Activated CD8-positive, alpha-beta memory T cell treated with anti-CD3 and anti-CD28 coated beads, Interleukin-2, amount 50 U/mL, for 4 hours (primary cell): ENCODE data around the gene GPRIN3.

Experiments
- DNase-seq: peaks from one replicate; pipeline ENCODE4 v3.0.0-alpha.2; 2020

Gene GPRIN3

GRCh38 chr4:89253935-89254334, 53.7 kb downstream of the GPRIN3 start:
- DNase-seq = no peak

- DNase-seq = no peak
These were observed 54.3 kb downstream of the GPRIN3 start for GRCh38 chr4:89253311-89253710.

- DNase-seq = no peak
These were observed 56.2 kb downstream of the GPRIN3 start for GRCh38 chr4:89251396-89251795.

GRCh38 chr4:89249716-89250361, 57.8 kb downstream of the GPRIN3 start:
- no peak for DNase-seq

- DNase-seq = no peak
These were observed 58.3 kb downstream of the GPRIN3 start for GRCh38 chr4:89249313-89249712.

- DNase-seq = no peak
These were observed 58.7 kb downstream of the GPRIN3 start for GRCh38 chr4:89248879-89249281.

- DNase-seq = no peak
These were observed 59.6 kb downstream of the GPRIN3 start for GRCh38 chr4:89247951-89248350.

GRCh38 chr4:89245459-89245858, 62.1 kb downstream of the GPRIN3 start:
- no peak for DNase-seq

- DNase-seq = no peak
These were observed 63.8 kb downstream of the GPRIN3 start for GRCh38 chr4:89243733-89244252.

GRCh38 chr4:89242864-89243732, 64.5 kb downstream of the GPRIN3 start:
- no peak for DNase-seq

GRCh38 chr4:89242216-89242615, 65.4 kb downstream of the GPRIN3 start:
- DNase-seq = no peak

- no peak for DNase-seq
These were observed 77.3 kb downstream of the GPRIN3 start for GRCh38 chr4:89230271-89230670.

- DNase-seq = peak; percentile 78
These were observed 80.7 kb downstream of the GPRIN3 start for GRCh38 chr4:89226665-89227574.

GRCh38 chr4:89222170-89222569, 85.4 kb downstream of the GPRIN3 start:
- no peak for DNase-seq

- no peak for DNase-seq
These were observed 86.3 kb downstream of the GPRIN3 start for GRCh38 chr4:89221167-89221867.

GRCh38 chr4:89218587-89218986, 89.0 kb downstream of the GPRIN3 start:
- no peak for DNase-seq

GRCh38 chr4:89217604-89218003, 90.0 kb downstream of the GPRIN3 start:
- DNase-seq = no peak

- DNase-seq = no peak
These were observed 90.7 kb downstream of the GPRIN3 start for GRCh38 chr4:89216866-89217265.

- no peak for DNase-seq
These were observed 91.2 kb downstream of the GPRIN3 start for GRCh38 chr4:89216422-89216821.

- no peak for DNase-seq
These were observed 91.9 kb downstream of the GPRIN3 start for GRCh38 chr4:89215736-89216135.

GRCh38 chr4:89214308-89214707, 93.3 kb downstream of the GPRIN3 start:
- DNase-seq = no peak

GRCh38 chr4:89213382-89213701, 94.3 kb downstream of the GPRIN3 start:
- DNase-seq = no peak
